IMR-90 (cell line): ENCODE data around the gene GABRR1.

ENCODE experiments used
- BHLHE40 ChIP-seq: fragments of 150-350 bp; IDR thresholded peaks from 2 replicates; pipeline ENCODE4 v1.6.1; 2016; ENCODE audit warnings: mild to moderate bottlenecking, low read depth, low read length
- CEBPB ChIP-seq: IDR thresholded peaks from 2 replicates; pipeline ENCODE4 v1.6.1; 2012; ENCODE audit warnings: low read depth, low read length, improper control_type of control experiment
- FOS ChIP-seq: fragments of 150-350 bp; IDR thresholded peaks from 2 replicates; pipeline ENCODE4 v1.6.1; 2016; ENCODE audit warnings: low read depth, low read length
- MAFK ChIP-seq: IDR thresholded peaks from 2 replicates; pipeline ENCODE4 v1.6.1; 2012; ENCODE audit warnings: low read depth, low read length, improper control_type of control experiment
- MAZ ChIP-seq: IDR thresholded peaks from 2 replicates; pipeline ENCODE4 v1.6.1; 2012; ENCODE audit warnings: low read depth, mild to moderate bottlenecking, low read length, improper control_type of control experiment, moderate library complexity, borderline replicate concordance
- MXI1 ChIP-seq: IDR thresholded peaks from 2 replicates; pipeline ENCODE4 v1.6.1; 2012; ENCODE audit warnings: low read depth, mild to moderate bottlenecking, low read length, moderate library complexity, borderline replicate concordance
- NFE2L2 ChIP-seq: fragments of 150-350 bp; IDR thresholded peaks from 2 replicates; pipeline ENCODE4 v1.6.1; 2016; ENCODE audit warnings: low read depth, mild to moderate bottlenecking, low read length
- POLR2A ChIP-seq: IDR thresholded peaks from 2 replicates; pipeline ENCODE4 v1.6.1; 2012; ENCODE audit warnings: mild to moderate bottlenecking, low read depth, low read length
- RAD21 ChIP-seq: IDR thresholded peaks from 2 replicates; pipeline ENCODE4 v1.6.1; 2012; ENCODE audit warnings: low read length, improper control_type of control experiment
- RFX5 ChIP-seq: IDR thresholded peaks from 2 replicates; pipeline ENCODE4 v1.8.0; 2012; ENCODE audit warnings: low read depth, mild to moderate bottlenecking, low read length, moderate library complexity
- SMC3 ChIP-seq: fragments of 150-350 bp; IDR thresholded peaks from 2 replicates; pipeline ENCODE4 v1.6.1; 2016; ENCODE audit warnings: low read depth, mild to moderate bottlenecking, antibody characterized with exemption, low read length, moderate library complexity
- TF ChIP-seq, protein P1 (sequence below): conservative IDR thresholded peaks from 2 replicates; pipeline ENCODE4 v1.5.1; 2012; ENCODE audit warnings: mild to moderate bottlenecking, low read depth, low read length, improper control_type of control experiment
- TF ChIP-seq, protein P2 (sequence below): fragments of 150-350 bp; IDR thresholded peaks from 2 replicates; pipeline ENCODE4 v1.6.1; 2016; ENCODE audit warnings: low read depth, mild to moderate bottlenecking, low read length, moderate library complexity, borderline replicate concordance

DNA sequence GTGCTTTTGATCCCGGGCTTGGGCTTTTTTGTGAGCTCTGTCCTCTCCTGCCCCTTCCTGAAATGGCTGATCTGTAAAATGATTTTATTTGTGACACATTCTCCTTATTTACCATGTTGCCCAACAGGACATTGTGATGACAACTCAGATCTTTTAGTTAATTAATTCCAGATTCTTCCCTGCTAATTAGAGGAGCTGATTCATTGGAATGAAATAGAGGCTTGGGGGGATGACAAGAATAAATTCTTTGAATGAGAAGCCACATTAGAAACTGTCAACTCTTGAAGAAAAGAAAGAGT is 26.1 kb upstream of the GABRR1 start:
- no peak for TF ChIP-seq SMC3
- no peak for TF ChIP-seq POLR2A
- TF ChIP-seq, protein P1, sequence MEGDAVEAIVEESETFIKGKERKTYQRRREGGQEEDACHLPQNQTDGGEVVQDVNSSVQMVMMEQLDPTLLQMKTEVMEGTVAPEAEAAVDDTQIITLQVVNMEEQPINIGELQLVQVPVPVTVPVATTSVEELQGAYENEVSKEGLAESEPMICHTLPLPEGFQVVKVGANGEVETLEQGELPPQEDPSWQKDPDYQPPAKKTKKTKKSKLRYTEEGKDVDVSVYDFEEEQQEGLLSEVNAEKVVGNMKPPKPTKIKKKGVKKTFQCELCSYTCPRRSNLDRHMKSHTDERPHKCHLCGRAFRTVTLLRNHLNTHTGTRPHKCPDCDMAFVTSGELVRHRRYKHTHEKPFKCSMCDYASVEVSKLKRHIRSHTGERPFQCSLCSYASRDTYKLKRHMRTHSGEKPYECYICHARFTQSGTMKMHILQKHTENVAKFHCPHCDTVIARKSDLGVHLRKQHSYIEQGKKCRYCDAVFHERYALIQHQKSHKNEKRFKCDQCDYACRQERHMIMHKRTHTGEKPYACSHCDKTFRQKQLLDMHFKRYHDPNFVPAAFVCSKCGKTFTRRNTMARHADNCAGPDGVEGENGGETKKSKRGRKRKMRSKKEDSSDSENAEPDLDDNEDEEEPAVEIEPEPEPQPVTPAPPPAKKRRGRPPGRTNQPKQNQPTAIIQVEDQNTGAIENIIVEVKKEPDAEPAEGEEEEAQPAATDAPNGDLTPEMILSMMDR: no peak
- no peak for TF ChIP-seq RFX5
- TF ChIP-seq MAZ: no peak
- TF ChIP-seq MAFK: no peak
- TF ChIP-seq BHLHE40: no peak
- TF ChIP-seq, protein P2, sequence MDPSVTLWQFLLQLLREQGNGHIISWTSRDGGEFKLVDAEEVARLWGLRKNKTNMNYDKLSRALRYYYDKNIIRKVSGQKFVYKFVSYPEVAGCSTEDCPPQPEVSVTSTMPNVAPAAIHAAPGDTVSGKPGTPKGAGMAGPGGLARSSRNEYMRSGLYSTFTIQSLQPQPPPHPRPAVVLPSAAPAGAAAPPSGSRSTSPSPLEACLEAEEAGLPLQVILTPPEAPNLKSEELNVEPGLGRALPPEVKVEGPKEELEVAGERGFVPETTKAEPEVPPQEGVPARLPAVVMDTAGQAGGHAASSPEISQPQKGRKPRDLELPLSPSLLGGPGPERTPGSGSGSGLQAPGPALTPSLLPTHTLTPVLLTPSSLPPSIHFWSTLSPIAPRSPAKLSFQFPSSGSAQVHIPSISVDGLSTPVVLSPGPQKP: no peak
- TF ChIP-seq FOS: no peak
- TF ChIP-seq CEBPB: no peak
- no peak for TF ChIP-seq RAD21
- TF ChIP-seq NFE2L2: no peak
- no peak for TF ChIP-seq MXI1
